Measurements from ENCODE around the gene SP4. TPM values are rescaled to one million over a fixed set of nuclear protein-coding genes. Genes with fewer than 3 reads are reported as not detected.

The SP4 gene
- total RNA-seq, 1 donor from 2014 or later, result 5.9 TPM

DNA sequence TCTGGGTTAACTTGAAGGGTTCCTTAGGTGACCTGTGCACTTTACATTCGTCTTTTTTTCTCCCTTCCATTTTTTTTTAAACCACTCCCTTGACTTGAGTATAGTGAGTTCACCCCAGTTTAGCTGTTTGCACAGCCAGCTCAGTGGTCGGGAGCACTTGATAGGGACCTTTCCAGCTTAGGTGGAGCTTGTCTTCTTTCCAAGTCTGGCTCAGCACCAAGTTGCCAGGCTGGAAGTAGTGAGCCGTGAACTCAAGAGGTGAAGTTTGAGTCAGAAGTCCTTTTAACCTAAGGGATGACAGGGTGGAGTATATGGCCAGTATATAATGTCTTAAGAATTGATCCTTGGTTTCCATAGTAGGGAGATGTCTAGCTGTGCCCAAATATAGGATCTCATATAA, 122.2 kb downstream of the SP4 start:
- no peak overlapping the region for H3K27ac ChIP-seq (replicated peaks)
- intact Hi-C loops (cut with micrococcal nuclease), result no loop called here
- TF ChIP-seq, protein P1, sequence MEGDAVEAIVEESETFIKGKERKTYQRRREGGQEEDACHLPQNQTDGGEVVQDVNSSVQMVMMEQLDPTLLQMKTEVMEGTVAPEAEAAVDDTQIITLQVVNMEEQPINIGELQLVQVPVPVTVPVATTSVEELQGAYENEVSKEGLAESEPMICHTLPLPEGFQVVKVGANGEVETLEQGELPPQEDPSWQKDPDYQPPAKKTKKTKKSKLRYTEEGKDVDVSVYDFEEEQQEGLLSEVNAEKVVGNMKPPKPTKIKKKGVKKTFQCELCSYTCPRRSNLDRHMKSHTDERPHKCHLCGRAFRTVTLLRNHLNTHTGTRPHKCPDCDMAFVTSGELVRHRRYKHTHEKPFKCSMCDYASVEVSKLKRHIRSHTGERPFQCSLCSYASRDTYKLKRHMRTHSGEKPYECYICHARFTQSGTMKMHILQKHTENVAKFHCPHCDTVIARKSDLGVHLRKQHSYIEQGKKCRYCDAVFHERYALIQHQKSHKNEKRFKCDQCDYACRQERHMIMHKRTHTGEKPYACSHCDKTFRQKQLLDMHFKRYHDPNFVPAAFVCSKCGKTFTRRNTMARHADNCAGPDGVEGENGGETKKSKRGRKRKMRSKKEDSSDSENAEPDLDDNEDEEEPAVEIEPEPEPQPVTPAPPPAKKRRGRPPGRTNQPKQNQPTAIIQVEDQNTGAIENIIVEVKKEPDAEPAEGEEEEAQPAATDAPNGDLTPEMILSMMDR (IDR thresholded peaks at IDR 0.05; ENCODE audit: borderline replicate concordance), result no peak

DNA sequence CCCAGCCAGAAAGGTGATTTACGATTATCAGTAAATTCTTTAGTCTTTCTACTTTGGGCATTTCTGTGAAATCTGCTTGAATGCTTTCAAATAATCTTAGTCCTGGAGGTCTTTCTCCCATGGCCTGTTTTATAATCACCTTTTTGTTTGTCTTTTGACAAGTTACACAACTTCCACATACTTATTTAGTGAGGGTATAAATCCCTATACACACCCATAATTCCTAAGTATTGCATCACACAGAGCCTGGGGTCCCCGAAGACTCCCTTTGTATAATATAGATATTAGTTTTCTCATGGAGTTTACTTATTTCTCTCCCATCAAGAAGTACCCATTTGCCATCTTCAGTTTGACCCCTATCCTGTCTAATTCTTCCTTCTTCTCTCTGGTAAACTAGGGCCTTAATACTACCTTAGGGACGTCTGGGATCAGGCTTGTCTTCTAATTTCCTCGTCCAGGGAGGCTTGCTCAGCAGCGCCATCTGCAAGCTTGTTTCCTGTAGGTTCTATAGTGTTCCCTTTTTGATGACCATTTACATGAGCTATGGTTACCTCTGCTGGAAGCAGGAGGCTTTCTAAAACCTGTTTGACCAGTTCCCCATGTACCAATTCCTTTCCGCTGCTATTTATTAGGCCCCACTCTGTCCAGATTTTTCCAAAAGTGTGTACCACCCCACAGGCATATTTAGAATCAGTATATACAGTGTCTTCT, 123.1 kb downstream of the SP4 start:
- no peaks in the 10 kb centered on the region for H3K9me3 ChIP-seq (replicated peaks)
- TF ChIP-seq, protein P1 (IDR thresholded peaks at IDR 0.05; ENCODE audit: borderline replicate concordance), result no peak
- H3K27ac ChIP-seq (replicated peaks), result no peak overlapping the region
- H3K27me3 ChIP-seq (ENCODE audit: low read depth), result peaks cover 35% of the 10 kb centered on the region
- H3K4me3 ChIP-seq, result no peak overlapping the region
- intact Hi-C loops (cut with micrococcal nuclease), result no loop called here
- H3K36me3 ChIP-seq, result no peaks in the 10 kb centered on the region
- H3K4me1 ChIP-seq, result no peaks in the 10 kb centered on the region
- no peak for DNase-seq

More for the DNA sequence above, 122.2 kb downstream of the SP4 start:
- H3K9me3 ChIP-seq (replicated peaks), result no peaks in the 10 kb centered on the region
- H3K4me1 ChIP-seq, result no peaks in the 10 kb centered on the region
- peaks cover 34% of the 10 kb centered on the region for H3K27me3 ChIP-seq (ENCODE audit: low read depth)
- H3K36me3 ChIP-seq, result no peaks in the 10 kb centered on the region
- DNase-seq, result no peak
- H3K4me3 ChIP-seq, result no peak overlapping the region

DNA sequence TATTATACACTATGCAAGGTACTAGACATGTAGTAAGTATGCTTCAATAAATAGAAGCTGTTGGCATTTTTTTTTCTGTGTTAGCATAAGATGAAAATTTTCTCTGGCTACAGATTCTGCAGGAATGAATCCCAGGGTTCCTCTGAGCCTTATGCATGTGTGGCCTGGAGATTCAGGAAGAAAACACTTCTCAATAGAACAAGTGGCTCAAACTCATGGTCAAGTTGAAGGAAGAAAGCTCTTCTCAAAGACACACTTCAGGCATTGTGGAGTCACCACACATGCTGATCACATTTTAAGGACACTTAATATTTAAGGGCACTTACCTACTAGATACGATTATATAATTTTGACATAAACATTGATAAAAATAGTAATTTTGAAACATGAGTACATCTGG, 134.5 kb downstream of the SP4 start:
- no peaks in the 10 kb centered on the region for H3K9me3 ChIP-seq (replicated peaks)
- no peak for DNase-seq
- peaks cover 7% of the 10 kb centered on the region for H3K27me3 ChIP-seq (ENCODE audit: low read depth)
- no peak overlapping the region for H3K27ac ChIP-seq (replicated peaks)
- no peaks in the 10 kb centered on the region for H3K36me3 ChIP-seq
- no peaks in the 10 kb centered on the region for H3K4me1 ChIP-seq
- TF ChIP-seq, protein P1 (IDR thresholded peaks at IDR 0.05; ENCODE audit: borderline replicate concordance), result no peak
- intact Hi-C loops (cut with micrococcal nuclease), result no loop called here
- H3K4me3 ChIP-seq, result no peak overlapping the region

Small RNAs within 50 kb of the gene (microRNA-seq; reads per million reads assigned to microRNA genes)
- gene MIR1183, result not detected

Other genes starting within 250 kb of the SP4 start
- 0.74 TPM for gene DNAH11, start 115.0 kb downstream of the SP4 start, total RNA-seq